Fibroblast of skin of back (primary cell): Measurements from ENCODE around the gene WNT8B.

Source experiments
- DNase-seq: peaks from one replicate; pipeline ENCODE4 v3.0.0-alpha.2; 2013

Gene WNT8B

DNA sequence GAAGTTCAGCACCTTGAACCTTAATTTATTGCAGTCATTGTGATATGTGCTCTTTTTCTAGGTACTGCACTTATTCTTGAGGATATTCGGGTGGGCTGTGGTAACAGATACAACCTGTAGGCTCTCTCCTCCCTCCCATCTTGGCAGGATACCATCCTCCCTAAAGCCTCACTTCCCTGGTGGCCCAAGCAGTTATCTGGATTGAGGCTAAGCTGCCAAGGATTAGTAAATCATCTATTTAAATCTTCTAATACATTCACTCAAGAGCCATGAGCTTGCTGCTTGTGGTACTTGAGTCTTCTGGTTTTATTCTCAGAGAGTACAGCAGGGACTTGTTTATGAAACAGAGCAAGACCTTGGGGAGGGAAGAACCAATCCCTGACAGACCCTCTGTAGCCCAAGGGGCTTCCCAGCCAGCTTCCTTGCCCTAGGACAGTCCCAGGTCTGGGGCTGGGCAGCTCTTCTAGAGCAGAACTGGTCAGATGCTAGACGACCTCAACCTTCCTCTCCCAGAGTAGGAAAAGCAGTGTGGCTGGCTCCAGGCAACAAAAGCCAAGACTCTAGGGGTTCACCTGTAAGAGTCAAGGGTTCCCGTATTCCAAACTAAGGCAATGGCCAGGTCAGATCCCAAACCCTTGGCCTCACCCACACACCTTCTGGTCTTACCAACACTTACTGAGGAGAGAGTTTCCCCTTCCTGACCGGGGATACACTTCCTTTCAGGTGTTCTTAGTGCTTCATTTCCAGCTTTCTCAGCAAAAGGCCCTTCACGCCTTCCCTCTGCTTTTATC is 21.3 kb downstream of the WNT8B start:
- no peak for DNase-seq

DNA sequence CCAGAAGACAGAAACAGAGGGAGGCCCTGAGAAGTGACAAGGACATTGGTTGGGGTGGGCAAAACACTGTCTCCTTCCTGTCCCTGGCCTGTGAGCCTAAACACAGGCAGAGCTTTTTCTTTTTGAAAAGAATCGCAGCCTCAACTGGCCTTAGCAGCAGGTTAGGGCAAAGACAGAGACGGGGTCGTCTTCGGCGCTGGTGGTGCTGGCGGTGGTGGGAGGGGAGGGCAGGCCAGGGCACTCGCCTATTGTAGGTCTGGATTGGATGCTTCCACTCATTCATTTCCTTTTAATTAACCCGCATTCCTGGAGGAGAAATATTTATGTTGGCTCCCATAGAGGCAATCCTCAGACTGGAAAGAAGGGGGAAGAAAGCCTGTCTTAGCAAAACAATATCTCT is 22.6 kb downstream of the WNT8B start:
- DNase-seq = no peak

DNA sequence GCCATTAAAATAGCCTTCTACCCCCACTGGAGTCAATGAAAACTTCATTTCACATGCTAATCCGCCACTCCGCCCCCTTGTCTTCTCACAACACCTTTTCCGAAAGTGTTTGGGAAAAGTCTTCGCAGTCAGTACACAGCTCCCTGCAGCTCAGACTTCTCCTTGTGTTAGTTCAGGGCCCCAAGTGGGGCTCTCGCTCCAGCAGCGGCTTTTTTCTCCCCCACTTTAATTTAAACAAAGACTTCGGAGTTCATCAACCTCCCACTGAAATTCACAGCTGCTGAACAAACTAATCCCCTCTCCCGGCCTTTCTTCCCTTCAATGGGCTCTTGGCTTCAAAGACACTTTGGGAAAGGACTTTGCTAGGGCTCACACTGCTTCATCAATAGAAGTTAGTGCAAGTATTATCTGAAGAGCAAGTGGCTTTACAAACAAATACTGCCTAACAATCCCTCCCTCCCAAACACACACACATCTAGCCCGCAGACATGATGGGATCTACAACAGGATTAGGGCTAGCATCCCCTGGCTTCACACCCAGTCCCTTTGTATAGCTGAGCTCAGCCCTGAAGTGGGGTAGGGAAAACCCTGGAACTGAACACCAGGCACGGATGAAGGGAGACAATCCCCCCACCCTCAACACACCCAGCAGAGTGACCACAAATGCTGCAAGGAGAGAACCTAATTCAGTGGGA is 23.1 kb downstream of the WNT8B start:
- DNase-seq = no peak

DNA sequence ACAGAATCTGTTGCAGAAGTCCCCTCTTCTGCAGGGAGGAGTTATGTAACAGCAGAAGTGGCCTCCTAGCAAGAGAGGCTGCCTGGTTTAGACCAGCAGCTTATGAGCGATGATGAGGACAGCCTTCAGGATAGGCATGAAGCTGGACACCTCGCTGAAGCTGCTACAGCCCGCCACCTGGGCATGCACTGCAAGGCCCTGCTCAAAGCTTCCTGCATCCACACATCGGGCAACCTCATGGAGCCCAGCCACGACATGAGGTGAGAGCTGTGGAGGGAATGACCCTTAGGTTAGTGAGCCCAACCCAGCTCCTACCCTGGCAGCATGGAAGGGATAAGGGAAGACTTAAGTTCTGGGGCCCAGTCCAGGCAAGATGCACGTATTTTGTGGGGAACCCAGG is 24.7 kb downstream of the WNT8B start:
- no peak for DNase-seq

DNA sequence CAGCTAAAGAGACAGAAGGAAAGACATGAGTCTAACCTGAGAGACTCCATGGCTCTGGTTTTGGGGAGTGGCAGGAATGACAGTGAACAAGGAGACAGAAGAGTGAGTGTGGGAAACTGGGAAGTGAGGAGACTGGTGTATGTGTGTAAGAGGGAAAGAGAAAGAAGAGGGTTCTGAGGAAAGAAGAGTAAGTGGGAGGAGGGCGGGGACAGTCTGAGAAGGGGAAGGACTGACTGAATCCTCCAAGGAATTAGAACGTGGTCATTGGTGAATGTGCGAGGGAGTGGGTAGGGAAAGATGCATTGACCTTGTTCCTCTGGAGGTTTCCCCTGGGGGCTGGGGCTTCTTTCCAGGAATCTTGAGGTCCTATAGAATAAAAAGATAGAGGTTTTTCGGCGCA is 26.6 kb downstream of the WNT8B start:
- DNase-seq = no peak

DNA sequence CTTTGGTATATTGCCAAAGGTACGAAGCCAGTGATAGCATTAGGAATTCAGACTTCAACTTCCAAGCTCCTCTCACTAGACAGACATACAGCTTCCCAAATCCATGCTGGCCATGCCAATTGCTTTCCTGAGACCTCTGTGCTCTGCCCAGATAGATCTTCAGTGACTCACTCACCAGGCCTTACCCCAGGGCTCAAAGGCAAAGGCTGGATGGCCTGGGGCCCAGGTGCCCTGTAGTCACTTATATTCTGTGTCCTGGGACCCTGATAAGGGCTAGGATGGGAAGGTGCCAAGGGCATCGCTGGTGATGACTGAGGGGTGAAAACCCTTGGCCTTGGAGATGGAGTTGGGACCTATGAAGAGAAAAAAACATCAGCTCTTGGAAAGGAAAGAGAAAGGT is 27.7 kb downstream of the WNT8B start:
- no peak for DNase-seq

DNA sequence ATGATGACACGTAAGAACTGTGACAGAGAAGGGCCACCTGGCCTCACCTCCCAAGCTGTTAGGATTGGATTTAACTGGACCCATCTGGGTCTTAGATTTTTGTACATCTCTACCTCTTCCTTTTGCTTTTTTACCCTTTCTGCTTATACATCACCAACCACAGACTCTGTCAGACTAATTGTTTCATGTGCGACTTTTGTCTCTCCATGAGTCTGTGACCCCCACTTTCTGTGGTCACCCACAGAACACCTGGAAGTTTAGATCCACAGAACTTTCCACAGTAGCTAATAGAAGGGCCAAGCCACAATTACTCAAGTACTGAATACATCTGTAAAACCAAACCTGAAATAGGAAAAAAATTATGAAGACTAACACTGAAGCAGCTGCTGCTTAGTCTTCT is 33.8 kb downstream of the WNT8B start:
- no peak for DNase-seq

DNA sequence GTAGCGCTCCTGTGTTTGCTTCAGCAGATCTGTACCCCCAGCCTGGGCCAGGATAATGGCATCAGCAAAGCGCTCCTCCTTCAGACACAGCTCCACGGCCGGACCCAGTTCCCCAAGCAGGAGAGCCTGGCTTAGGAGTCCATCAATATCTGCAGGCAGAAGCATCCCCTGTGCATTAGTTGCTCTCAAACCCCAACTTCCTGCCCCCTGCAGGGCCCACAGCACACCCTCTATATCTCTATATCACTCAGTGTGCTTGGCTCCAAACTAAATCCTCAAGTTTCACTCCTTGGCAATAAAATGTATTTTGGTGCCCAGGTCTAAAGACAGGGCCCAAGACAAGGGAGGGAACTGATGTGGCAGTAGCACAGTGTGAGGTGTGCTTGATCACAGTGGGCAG is 35.2 kb downstream of the WNT8B start:
- DNase-seq = no peak

DNA sequence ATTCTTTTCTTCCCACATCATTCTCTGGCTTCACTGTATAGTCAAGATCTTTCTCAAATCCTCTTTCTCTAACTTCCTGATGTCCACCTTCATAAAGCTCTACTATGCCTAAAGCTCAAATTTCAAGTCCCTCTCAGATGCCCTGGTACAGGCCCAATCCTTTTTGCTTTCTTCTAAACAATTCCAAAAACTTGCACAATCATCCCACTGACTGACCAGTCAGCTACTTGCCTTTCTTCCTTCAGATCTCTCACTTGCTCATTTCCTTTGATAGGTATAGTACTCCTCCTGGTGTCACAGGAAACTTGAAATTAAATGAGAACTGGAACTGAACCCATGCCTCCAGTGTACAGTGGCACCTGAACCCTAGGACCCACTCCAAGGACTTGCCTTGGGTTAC is 38.6 kb downstream of the WNT8B start:
- no peak for DNase-seq

DNA sequence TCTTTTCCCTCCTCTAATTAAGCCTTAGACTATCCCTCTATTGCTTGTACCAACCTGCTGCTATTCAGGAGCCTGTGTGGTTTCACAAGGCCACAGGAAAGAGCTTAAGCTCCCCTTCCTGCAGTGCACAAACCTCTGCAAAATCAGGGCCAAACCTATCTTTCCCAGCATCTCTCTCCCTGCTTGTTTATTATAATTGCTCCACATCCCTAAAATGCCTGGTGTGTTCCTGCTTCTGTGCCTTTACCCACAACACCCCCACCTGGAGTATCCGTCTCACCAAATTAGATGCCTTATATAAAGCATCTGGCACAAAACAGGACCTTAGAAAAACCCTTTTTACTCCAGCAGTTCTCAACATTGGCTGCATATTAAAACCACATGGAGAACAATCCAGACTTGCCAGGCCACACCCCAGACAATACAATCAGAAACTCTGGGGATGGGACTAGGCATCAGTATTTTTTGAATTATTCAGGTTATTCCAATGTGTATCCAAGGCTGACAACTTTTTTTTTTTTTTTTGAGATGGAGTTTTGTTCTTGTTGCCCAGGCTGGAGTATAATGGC is 40.2 kb downstream of the WNT8B start:
- no peak for DNase-seq

DNA sequence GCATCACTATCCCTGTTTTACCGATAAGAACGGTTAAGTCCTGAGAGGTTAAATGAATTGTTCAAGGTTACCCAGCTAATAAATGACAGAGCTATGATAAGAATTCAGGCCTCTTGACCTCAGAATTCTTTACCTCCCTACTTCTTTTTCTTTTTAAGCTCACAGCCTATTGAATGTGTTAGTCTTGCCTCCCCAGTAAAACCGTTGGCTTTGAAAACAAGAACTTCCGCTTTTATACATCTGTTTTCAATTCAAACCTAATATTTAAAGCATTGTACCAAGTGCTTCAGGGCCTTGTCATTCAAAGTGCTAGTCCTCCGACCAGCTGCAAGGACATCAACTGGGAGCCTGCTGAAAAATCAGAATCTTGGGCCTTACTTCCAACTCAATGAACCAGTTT is 41.3 kb downstream of the WNT8B start:
- peak; percentile 86 for DNase-seq

DNA sequence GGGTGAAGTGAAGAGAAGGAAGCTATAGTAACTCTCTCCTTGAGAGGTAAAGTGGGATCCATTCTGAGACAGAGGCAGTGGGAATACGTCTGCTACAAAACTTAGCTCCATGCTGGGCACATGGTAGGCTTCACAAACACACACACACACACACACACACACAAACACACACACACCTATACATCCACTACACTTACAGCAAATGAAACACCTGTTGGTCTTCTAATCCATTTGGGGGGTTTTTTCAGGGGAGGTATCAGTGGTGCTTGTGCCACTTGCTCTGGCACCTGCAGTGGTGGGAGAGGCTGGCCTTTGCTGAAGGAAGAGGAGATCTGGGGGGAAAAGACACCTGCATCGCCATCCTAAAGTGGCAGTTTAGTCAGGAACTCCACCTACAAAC is 42.4 kb downstream of the WNT8B start:
- DNase-seq = no peak

DNA sequence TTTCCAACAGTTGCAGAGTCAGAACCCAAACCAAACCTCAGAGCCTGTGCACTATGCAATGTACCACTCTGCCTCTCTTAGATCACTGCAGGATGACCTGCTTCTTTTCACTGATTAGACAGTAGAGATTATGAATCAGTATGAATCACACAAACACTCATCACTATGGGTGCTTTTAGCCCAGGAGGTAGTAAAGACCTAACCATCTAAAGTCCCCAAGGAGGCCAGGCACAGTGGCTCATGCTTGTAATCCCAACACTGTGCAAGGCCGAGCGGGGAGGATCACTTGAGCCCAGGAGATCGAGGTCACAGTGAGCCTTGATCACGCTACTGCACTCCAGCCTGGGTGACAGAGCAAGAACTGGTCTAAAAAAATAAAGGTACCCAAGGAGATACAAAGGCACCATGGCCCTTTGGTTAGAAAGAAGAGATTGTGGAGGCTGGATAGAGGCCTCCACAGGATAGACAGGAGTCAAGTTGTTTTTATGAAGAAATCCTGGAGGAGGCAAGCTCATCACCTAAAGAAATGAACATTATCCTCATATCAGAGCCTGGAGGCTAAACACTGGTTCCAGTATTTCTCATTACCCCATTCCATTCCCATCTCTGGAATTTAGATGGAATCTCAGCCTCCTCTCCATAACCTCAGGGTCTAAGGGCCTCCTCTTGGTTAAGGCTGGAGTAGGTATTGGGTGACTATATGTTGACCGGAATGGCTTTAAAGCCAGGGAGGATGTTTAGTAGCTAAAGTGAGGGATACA is 44.0 kb downstream of the WNT8B start:
- DNase-seq = peak; percentile 89

DNA sequence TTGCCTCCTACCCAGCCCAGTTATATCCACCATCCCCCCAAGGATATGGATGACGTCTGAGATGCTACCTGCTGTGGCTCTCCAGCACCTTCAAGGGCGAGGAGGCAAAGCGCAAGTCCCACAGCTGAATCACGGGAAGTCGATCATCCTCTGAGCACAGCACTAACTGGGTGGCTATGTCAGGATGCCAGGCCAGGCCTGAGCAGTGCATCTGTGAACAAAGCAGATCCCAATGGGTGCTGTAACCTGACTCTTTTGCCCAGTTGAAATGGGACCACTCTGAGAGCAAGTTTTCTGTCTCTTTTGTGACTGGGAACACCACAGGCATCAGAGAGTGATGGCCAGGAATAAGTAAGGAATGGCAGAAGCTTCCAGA is 44.5 kb downstream of the WNT8B start:
- no peak for DNase-seq

DNA sequence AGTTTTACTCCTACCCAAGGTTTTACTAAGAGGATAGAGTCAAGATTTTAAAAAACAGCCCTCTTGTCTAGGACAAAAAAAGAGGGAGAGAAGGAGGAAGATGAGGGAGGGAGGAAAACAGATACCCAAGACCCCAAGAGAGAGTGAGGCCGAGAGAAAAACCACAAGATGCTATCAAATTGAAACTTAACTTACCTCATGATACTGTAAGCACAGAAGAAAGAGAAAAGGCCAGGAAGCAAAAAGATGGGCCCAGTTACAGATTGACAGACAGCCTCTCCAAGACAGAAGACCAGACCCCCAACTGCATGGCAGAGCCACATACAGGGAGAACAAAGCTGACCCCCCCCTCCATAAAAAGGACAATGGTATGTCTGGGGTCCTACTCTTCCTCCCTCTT is 45.5 kb downstream of the WNT8B start:
- DNase-seq = no peak

DNA sequence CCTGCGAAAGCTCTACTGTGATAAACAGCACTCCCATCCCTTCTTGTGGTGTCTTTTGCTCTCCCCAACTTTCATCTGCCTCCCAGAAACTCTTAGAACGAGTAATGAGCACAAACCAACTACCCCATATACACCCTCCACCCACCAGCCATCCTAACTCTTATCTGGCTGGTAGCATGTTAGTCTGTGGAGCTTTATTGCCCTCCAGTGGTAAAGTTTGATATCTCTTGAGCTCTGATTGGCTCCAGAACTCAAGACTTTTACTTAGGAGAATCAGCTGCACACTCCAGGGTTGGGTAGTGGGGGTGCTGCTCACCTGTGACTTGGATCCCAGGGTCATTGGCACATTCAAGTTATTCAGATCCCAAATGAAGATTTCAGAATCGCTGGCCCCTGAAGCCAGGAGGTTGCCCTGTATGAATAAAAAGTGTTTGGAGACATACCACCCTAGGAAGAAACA is 45.9 kb downstream of the WNT8B start:
- peak; percentile 70 for DNase-seq

DNA sequence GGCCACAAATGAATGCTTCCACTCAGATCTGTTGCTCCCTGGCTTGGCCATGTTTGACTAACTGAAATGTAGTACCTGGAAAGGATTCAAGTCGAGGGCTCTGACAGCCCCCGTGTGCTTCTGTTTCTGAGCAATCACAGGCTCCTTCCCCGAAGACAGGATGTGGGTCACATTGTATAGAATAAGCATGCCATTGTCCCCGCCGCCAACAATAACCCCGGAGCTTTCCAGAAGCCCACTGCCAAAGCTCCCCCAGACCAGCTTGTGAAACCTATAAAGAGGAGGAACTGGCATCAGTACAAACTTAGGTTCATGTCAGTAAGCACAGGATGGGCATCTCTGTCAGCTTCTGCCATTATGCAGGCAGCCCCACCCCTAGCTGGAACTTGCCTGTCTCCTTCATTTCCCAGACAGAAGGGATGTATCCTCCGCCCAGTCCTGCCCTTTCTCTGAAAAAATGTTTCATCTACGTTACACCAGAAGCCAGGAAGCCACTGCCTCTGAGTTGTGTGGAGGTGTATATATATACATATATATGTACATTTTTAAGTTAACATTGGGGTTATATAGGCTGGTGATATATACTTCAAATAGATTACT is 46.5 kb downstream of the WNT8B start:
- DNase-seq = no peak

DNA sequence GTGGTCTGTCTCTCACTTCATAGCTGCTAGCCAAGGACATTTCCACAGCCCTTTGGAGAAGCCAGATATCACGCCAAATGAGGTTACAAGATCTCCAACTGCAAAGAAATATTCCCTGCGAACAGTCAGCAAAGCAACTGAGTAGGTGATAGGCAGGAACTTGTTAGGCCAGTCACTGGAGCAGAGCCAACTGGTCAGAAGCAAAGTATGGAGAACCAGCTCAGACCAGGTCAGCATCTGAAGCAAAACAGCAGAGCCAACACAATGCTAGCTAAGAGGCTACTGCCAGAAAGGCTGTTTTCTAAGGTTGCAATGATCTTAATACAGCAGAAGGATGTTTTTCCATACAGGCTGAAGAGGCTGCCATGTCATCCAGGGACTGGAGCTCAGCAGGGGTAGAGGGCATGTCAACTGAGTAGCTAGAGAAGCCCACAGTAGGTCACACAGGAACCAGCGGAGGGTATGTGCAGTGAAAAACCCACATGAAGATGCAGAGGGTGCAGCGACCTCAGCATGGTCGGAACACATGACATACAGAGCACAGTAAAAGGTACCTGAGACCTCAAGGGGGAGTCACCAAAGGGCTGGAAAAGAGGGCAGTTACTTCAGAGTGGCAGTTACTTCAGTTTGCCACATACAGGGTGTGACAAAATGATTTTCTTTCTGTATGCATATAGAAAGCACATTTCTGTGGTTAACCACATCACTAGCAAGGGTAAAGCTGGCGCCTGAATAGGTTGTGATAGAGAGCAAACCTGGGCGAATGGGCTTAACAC is 47.9 kb downstream of the WNT8B start:
- DNase-seq = no peak

DNA sequence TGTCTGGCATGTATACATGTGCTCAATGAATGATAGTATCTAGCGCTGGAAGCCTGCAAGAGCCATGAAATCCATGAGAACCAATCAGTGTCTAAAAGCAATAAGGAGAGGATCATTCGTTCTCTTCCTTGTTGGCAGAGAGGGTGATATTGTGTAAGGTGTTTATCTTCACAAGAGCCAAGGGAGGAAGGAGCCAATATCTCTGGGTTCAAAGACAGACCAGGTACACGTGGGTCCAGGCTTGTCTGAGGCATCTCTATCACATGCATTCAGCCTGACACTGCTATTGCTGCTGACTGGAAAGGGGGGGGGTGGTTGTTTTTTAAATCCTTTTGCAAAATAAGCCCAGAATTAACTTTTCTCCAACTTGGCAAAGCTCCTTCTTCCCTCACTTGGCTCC is 52.8 kb downstream of the WNT8B start:
- DNase-seq = no peak

DNA sequence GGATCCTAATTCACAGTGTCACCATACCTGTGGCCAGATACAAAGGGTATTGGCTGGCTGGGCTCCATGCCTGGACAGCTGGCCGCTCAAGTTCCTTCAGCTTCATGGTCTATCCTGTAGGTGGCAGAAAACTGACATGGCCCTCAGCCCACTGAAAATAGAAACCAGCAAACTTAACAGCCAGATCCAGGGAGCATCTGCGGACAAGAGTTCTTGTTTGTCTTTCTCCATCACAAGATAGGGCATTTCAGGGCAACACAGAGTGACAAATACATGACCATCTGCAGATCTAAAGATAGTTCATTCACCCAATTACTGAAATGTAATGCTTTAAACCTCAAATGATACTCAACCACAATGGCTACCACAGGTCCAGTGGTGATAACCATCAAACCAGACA is 54.0 kb downstream of the WNT8B start:
- no peak for DNase-seq

DNA sequence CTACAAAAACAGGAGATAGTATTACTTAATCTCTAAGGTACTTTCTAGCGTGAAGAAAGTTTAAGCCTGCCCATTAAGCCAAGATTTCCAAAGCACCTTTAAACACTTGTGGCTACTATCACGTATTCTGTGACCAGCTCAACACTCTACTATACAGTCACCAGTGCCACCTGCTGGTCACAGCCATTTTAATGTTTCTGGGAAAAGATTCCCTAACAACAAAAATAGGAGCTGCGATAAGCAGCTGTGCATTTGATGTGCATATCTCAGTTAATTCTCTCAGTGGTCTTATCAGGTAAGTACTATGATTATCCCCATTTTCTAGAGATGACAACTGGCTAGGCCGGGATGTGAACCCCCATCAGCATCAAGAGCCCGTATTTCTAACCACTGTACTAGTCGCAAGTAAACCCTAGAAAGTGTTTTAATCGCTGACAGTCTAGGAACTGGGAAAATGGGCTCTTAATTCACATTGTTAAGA is 56.0 kb downstream of the WNT8B start:
- peak; percentile 65 for DNase-seq
